GM19395 (cell line): ENCODE results near the gene AADAC.
"Not testable (repeated sequence)": the region's sequence is repeated elsewhere in the genome, so short reads cannot be mapped to it uniquely, and the experiment has no call there.

Experiments
- ATAC-seq: cut with Tn5 transposase; IDR thresholded peaks from one replicate; pipeline ENCODE4 v1.9.1; 2021; ENCODE audit warnings: mild to moderate bottlenecking, moderate library complexity; ENCODE audit not compliant: unreplicated experiment

The AADAC gene

DNA sequence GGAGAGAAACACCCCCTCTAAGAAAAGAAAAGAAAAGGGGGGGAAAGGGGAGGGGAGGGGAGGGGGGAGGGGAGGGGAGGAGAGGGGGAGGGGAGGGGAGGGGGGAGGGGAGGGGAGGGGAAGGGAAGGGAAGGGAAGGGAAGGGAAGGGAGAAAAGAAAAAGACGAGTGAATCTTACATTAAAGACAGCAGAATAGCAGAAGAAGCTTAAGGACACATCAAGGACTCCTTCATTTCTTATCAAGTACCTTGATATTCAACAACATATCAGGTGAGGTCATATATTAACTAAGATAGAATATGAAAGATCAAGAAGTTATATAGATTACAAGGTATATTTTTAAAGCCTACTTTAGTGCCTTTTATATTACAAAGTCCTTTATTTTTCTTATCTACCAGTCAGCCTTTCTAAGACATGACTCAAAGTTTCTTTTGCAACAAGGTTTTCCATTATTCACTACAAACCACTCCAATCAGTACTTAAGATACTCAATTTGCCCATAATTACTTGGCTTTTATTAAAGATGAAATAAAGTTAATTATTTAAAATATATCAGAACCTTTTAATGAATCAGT is 17.7 kb upstream of the AADAC start:
- no peak for ATAC-seq

DNA sequence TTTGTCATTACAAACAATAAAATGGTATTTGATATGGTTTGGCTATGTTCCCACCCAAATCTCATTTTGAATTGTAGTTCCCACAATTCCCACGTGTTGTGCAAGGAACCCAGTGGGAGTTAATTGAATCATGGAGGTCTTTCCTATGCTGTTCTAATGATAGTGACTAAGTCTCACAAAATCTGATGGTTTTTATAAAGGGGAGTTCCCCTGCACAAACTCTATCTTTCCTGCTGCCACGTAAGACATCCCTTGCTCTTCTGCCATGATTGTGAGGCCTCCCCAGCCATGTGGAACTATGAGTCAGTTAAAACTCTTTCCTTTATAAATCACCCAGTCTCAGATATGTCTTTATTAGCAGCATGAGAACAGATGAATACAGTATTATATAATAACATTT is 15.4 kb upstream of the AADAC start:
- no peak for ATAC-seq

DNA sequence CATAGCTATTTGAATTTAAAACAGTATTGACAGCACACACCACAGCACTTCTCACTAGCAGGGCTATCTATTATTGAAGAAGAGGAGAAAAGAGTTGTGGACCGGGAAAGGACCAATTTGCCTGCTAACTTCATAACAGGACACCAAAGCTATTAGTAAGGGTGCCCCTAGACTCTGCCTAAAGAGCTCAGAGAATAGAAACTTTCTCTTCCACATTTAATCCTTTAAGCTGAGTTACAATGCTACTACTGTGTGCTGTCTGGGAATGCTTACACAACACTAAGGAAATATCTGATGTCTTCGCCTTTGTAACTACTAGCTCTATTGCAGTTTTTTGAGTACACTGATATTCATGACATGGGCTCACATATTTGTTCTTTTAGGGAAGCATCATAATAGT is 13.5 kb upstream of the AADAC start:
- no peak for ATAC-seq

DNA sequence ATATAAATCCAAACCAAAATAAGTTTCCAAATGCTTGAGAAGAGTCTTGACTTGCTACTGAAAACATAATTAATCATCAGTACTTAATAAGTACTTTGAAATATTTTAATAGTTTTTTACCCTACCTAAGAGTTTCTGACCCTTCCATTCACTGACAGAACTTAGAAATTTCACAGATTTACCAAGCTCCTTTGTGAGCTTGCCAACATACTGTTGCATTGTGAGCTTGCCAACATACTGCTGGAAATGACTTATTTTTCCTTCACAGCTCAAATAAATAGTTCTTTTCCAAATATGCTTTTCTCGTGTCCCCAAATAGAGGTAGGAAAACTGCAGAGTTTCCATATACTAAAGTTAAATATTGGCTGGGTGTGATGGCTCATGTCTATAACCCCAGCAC is 9.6 kb upstream of the AADAC start:
- no peak for ATAC-seq

DNA sequence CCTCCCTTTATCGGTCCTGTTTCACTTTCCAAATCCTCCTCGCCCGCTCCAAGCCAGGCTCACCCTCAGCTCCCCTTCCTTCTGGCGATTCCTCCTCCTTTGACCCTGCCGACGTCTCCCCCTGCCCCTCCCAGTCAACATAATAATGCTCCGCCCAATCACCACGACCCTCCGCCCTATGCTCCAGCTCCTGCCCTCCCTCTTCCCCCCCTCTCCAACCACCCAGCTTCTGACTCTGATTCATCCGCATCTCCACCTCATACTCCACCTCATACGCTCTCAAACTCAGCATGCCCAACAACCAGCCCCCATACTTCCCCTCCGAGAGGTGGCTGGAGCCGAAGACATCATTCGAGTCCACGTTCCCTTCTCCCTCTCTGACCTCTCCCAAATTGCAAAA is 7.1 kb upstream of the AADAC start:
- ATAC-seq = no peak

DNA sequence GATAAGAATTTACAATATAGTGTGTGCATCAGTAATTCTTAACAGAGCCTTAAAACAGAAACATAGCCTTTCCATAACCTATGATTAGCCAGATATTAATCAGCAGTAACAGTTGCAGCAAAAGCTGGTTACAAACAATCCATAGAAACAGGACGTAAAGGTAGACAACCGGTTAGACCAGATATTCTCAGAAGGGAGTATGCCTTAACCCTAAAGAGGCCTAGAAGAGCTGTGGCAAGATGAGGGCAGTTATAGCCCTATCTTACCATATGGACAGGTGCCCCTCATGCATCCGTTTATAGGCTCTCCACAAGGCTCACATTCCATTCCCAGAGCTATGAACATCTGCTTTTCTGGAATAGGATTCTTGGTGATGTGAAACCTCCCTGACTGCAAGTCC is 5.0 kb upstream of the AADAC start:
- not testable (repeated sequence) for ATAC-seq

DNA sequence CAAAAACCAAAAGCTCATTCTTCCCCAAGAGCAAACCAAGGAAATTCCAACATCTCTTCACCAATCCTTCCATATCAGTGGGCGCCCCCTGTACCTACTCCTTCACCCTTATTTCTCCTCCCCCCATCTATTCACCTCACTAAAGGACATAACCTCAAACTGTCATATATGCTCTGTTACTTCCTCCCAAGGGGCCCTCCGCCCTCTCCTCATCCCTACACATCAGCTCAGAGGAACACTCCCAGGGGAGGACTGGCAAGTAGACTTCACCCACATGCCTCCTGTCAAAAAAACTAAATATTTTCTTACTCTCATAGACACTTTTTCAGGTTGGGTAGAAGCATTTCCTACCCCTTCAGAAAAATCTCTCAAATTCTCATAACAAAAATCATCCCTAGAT is 2.4 kb upstream of the AADAC start:
- ATAC-seq = no peak

DNA sequence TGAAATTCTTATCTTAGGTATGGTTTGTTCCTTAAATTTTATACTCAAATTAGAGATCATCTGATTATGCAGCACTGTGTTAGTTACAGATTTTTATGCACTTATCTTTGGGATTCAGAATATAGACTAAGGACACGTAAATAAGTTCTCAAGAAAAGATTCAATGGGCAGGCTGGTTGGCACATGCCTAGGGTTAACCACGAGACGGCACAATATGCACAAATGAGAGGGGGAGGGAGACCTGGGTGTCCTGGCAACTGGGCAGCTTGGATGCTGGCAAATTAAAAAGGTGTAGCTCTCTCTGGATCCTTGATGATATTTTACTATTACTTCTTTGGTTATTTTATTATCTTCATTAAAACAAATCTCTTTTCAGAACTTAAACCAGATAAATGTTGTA is 672 bp downstream of the AADAC start:
- no peak for ATAC-seq

DNA sequence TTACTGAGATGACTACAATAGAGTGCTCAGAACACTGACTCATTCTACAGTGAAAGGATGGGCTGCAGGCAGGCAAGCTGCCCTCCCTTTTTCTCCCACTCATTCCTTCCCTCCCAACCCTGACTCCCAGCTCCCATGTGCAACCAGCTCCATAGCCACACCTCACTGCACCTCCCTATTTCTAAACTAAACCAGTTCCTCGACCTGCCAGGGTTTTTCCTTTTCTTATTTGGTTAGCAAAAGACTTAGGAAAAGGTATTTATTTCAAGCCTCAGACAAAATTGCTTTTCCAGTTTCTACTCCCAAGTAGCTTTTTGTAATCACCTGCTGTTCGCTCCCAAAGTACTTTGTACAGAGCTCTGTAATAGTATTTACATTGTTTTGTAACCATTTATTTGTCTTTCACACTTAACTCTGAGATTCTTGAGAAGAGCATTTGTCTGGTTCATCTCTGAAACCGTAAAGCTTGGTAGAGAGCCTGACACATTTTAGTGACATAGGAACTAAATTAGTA is 2.2 kb downstream of the AADAC start:
- no peak for ATAC-seq

DNA sequence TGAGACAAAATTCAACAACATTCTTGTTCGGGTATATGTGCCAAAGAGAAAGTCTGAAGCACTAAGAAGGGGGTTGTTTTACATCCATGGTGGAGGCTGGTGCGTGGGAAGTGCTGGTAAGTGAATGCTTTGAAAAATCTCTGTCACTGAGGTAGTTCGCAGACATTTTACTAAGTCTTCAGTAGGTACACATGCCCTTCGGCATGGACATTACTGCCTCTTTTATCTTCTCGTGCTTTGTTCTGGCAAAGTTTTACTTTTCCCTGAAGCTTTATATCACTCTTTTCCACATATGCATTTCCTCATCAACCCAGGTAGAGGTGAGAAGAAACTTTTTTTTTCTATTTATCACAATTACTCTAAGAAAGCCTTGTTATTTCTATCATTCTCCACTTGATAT is 3.6 kb downstream of the AADAC start:
- no peak for ATAC-seq

DNA sequence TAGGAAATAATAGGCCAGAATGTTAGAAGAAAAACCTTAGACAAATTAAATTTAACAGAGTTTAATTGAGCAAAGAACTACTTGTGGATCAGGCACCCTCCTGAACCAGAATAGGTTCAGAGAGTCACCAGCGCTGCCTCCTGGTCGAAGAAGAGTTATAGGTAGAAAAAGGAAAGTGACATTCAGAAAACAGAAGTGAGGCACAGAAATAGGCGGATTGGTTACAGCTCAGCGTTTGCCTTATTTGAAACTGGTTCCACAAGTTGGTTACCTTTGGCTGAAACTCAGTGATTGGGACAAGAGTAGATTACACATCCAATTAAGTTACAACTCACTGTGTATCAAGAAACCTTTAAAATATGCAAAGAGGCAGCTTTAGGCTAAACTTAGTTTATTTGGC is 4.4 kb downstream of the AADAC start:
- ATAC-seq = no peak

DNA sequence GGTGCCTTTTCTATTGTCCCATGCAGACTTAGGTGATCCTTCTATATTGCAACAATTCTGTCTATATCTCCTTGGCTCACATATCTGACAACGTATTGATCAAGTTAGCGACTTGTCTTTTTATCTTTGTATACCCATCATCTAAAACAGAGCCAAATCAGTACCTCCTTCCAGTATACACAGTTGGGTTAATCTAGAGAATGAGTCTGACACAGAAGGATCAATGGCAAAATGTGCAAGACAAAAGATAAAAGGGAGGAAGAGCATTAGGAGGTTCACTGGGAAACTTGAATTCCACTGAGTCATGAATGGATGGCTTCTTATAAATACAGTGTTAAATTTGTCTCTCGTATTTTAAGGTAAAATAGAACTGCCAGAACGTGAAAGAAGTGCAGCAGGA is 6.0 kb downstream of the AADAC start:
- ATAC-seq = no peak

DNA sequence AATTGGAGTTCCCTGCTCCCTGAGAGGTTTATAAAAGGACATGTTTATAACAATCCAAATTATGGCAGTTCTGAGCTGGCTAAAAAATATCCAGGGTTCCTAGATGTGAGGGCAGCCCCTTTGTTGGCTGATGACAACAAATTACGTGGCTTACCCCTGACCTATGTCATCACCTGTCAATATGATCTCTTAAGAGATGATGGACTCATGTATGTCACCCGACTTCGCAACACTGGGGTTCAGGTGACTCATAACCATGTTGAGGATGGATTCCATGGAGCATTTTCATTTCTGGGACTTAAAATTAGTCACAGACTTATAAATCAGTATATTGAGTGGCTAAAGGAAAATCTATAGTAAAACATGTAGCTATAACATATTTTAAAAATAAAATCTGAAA is 13.9 kb downstream of the AADAC start:
- ATAC-seq = no peak

DNA sequence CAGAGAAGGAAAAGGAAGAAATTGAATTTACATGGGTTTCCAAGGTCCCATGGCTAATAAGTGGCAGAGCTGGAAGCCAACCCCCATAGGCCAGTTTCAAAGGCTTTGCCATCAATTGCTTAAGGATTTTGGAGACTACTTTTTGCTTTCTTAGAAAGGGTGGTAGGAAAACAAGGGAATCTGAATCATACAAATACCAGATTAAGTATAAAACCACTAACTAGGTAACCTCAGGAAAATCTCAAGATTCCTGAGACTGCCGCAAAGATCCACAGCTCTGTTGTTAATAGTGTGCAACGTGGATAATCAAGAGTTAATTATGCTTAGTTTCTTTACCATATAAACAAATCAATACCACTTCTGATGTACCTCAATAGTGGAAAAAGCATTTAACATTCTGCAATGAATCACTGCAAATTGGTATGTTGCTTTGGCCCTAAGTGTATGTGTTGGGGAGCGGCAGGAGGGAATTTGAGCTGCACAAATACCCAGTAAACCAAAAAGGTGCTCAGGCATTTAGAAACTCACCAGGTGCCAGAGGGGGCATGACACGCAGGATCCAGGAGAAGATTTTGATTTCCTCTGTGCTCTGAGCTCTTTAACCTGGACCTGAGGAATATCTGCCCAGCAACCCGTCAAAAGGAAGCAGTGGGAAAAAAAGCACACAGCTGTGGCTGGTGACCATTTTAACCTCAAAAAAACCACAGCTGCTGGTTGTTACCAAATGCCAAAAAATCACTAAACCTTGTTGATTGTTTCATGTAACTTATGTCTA is 22.0 kb downstream of the AADAC start:
- ATAC-seq = no peak

DNA sequence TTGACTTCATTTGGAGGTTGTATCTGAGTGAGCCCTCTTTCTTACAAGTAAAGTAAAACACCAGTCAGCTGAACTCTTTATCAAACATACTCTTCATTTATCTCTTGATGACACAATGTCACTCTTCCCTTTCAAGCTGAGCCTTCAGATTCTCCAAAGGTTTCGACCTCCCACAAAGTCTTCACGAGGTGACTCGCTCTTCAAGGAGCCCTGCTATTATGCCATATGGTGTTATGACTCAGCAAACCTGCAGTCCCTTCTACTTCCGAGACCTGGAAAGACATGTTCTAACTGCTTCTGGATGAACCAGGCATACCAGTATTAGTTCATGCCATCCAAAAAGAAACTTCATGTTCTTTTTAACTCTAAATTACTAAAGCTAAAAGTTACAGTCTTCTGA is 23.1 kb downstream of the AADAC start:
- ATAC-seq = no peak

DNA sequence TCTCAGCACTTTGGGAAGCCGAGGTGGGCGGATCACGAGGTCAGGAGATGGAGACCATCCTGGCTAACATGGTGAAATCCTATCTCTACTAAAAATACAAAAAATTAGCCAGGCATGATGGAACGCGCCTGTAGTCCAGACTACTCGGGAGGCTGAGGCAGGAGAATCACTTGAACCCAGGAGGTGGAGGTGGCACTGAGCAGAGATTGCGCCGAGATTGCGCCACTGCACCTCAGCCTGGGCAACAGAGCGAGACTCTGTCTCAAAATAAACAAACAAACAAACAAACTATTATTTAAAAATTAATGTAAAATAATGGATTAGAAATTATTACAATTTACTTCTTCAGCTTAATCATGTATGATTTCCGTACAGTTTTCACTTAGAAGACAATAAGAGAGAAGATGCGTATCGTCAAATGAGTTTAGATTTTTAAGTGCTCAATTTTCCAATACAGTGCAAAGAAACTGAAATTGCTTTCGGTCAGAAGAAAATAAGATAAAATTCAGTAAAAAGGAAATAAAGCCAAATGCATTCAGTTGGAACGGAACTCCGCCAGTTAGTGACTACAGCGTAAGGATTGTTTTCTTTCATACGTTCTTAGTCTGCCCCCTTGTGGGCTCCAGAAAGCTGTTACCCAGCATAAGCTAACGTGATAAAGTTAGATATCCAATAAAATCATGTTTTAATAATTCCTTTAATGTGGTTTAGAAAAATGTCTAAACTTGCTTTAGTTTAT is 24.8 kb downstream of the AADAC start:
- peak; percentile 88 for ATAC-seq

DNA sequence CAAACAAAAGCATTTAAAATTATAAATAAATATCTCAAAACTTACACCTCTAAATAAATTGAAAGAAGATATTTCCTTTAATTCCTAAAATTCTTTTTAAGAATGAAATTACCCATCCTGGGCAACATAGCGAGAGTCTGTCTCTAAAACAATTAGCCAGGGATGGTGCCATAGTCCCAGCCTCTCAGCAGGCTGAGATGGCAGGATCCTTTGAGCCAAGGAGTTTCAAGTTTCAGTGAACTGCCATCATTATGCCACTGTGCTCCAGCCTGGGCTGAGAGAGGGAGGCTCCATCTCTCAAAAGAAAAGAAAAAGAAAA is 25.4 kb downstream of the AADAC start:
- ATAC-seq = no peak

DNA sequence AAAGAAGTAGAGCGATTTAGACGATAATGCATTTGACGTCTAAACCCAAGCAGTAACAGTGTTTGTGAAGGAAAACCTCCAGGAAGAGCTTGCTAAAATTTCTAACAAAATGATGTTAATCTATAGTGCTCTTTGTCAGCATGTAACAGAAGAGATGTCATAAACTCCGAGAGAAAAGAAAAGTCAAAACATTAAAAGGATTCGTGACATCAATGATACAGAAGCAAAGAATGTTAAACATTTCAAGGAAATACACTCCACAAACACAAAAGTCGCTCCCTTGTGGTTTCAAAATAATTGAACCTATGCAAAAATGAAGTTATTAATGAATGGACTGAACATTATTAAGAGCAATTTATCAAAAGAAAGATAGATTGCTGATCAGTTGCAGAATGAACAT is 27.9 kb downstream of the AADAC start:
- ATAC-seq = no peak

DNA sequence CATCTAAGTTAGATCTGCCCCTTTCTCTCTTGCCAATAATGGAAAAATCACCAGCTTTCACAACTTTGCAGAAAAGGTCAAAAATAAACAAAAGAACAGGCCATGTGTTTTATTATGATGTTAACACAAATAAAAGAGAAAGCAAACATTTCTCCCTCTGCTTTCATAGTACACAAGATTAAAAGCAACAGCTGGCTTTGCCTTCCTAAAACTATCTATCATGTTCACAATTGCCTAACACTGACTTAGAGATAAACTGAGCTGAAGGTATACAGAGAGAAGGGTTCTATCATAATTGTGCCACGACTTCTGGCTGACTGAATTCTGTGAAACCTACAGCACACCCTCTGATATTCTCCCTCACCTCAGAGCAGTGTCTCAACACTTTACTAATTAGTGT is 29.4 kb downstream of the AADAC start:
- ATAC-seq = no peak

DNA sequence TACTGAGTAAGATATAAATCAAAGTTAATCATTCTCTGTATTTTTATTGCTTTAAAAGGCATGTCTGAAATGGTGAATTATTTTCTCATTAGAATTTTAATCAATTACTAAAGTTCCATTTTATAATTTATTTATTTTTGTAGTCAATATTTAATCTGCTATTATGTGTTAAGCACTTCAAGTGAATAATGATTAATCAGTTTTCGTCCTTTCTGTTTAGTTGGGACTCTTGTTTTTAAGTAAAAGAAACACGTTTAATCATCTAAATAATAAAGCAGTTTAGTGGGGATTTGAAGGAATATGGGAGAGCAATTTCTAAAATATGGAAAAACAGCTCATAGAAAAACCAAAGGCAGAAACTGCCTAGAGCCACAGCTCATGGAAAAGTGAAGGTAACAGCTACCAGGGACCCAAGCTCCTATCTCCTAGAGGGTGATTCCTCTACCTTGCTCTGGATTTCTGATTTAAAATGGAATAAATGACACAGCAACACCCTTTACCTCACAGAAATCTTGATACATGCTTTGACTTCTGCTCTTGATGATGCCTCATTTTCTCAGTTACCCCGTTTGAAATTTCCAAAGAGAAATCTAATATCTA is 31.5 kb downstream of the AADAC start:
- no peak for ATAC-seq

DNA sequence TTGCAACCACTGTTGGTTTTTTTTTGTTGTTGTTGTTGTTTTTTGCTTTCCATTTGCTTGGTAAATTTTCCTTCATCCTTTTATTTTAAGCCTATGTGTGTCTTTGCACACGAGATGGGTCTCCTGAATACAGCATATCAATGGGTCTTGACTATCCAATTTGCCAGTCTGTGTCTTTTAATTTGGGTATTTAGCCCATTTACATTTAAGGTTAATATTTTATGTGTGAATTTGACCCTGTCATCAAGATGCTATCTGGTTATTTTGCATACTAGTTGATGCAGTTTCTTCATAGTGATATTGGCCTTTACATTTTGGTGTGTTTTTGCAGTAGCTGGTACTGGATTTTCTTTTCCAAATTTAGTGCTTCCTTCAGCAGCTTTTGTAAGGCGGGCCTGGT is 36.1 kb downstream of the AADAC start:
- not testable (repeated sequence) for ATAC-seq
